GM19438 (cell line): Measurements from ENCODE around the gene TRMT11.
"Not testable (repeated sequence)": the region's sequence is repeated elsewhere in the genome, so short reads cannot be mapped to it uniquely, and the experiment has no call there.

Source experiments
- ATAC-seq: cut with Tn5 transposase; IDR thresholded peaks from one replicate; pipeline ENCODE4 v1.9.1; 2021; ENCODE audit warnings: low read depth; ENCODE audit not compliant: unreplicated experiment

TRMT11 gene

DNA sequence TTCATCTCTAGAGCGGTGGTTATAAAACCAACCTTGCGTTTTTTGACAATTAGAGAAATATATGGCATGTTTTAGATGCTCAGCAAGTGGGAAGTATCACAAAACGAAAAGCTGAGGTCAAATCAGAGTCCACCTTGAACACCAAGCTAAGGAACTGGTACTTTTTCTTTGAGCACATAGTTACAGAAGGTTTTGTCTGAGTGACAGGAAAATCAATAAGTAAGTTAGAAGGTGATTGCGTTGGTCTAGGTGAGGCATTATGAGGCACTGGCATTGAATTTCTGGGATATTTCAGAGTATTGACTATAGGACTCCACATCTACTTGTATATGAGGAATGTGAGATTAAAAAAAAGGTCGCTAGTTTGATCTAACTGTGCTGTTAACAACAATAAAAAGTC lies 30.4 kb upstream of the TRMT11 start:
- ATAC-seq, result no peak

DNA sequence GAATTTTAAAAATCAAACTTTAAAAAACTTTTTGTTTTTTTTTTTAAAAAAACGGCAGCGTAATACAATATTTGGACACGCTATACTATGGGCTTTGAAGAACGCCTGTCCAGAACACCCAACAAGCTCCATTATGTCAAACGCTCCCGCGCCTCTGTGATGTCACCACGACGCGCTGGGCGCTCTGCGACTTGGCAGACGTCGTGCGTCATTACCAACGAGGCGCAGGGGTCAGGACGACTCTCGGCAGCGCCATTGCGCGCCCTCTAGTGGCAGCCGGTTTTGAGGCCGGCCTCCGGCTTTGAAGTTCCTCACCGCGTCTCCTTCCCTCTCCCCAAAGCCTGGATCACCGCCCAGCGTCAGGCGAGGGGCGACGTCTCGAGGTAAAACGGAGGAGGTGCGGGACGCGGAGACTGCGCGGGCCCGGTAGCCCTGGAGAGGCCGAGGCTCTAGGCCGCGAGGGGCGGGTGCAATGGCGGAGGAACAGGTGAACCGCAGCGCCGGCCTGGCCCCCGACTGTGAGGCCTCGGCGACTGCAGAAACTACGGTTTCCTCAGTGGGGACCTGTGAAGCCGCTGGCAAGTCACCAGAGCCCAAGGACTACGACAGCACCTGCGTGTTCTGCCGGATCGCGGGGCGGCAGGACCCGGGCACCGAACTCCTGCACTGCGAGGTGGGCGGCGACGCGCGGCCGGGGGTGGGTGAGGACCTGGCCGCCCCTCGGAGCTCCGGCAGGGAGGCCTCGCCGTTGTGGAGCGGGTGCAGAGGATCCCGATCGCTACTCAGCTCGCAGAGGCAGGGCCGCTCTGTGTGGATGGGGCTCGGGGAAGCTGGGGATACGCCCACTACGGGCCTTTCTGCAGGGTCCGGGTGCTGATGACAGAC lies 29.6 kb upstream of the TRMT11 start, which contains the start of gene HINT3:
Gene HINT3 (plus strand): TSS at position 265 of the 885 bp plus-strand sequence. CDS start 208 bp downstream, at position 473.
- ATAC-seq, result peak; percentile 88

DNA sequence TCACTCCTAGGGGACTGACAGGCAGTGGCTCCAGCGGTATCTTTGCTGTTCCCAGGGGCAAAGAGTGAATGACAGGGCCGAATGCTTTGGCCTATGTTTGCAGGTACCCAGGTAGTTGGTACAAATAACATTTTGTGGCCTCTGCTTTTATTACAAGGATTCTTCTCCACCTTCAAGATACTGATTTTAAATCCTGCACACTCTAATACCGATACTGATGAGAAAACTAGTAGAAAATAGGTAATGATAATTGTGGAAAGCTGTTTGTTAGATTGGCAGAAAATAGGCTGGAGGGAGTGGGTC lies 29.0 kb upstream of the TRMT11 start:
- ATAC-seq, result no peak

DNA sequence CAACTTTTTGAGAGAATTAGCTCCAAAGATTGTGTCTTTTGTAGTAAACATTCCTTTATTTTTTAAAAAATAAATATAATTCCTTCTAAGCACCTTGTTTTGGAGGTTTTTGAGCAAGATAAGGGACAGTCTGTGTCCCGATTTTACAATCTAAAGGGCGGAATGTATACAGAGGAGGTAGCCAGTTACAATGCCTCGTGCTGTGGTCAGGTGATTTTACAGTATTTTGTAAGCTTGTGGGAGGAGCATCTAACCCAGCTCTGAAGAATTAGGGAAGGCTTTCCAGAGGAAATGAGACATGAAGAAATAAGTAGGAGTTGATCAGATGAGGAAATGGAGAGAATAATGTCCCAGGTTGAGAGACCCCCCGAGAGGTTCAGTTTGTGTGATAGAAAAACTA lies 28.5 kb upstream of the TRMT11 start:
- ATAC-seq, result no peak

DNA sequence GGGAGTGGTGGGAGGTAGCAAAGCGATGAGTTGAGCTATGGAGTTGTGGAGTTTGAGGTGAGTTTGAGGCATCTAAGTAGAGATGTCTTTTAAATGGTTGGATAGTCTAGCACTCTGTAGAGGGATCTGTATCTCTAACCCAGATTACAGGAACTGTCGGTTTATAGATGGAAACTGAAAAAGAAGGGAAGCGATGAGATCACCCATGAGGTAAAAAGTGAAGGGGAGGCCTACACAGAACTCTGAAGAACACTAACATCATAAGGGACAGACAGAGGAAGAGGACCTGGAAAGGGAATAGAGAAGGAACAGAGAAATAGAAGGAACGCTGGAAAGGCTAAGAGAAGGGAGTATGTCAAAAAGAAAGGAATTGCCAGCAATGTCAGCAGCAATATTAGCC lies 27.3 kb upstream of the TRMT11 start:
- no peak for ATAC-seq

DNA sequence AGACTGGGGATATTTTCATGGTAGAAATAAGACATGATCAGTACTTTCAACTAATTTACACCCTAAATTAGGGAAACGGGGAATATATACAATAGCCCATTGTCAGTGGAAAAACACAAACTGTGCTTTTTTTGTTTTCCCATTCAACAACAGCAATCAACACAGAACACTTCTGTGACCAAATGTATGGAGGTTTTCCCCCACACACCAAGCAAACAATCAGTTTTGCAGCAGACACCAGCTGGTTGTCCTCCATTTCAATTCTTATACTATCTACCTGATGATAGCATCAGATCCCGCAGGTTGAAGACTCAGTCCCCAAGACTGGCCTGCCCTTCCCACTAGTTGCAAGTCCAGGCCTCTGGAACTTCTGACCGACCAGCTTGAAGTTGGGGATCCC lies 25.2 kb upstream of the TRMT11 start:
- no peak for ATAC-seq

DNA sequence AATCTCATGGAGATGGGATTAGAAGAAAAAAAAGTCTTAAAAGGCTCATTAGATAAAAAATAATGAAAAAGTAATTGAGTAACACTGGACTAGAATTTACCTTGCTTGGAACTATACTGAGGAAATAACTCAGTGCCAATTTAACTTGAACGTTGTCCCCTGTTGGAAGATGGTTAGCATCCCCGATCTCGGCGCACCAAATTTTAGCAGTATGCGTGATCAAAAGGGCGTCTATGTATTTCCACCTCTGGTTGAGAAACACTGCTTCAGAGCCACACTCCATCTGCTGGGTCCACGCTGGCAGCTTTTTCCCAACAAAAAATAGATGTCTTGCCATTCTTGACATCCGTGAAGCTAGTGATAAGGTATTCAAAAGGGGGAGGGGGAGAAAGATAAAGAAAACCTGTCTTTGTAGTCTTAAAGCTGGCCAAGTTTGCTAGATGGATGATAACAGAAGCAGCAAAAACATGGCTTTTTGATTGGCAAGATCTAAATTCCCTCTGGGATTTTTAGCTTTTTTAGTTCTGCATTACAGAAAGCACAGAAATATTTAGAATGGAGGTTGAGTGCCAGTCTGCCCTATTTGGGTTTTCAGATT lies 23.3 kb upstream of the TRMT11 start:
- no peak for ATAC-seq

DNA sequence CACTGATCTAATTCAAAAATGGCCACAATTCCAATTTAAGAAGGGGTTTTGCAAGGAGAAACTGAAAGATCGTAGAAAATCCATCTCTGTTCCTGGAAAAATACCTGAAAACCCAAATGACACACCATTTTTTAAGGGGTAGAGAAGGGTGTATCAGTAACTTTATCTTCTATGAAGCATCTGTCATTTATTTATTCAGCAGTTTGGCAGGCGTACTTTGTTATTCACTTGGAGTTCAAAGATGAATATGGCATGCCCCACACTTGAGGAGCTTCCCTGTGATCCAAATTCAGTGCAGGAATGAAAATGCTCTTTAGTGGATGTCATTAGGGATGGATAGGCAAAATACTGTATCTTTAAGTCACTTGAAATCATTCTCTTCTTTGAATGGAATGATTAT lies 22.5 kb upstream of the TRMT11 start:
- no peak for ATAC-seq

DNA sequence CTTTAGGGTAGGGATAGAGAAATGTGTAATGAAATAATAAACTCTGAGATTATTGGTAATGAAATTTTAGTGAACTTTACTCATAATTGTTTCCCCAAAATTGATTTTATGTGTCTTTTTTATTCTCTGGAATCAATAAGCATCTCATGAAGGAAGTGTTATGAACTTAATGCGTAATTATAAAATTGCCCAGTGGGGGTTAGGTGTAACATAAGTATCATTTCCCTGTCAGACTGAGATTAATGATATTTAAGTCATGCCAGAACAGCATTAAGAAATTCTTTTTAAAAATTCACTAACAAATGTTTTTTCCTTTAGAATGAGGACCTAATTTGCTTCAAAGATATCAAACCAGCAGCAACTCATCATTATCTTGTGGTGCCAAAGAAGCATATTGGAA lies 19.8 kb upstream of the TRMT11 start:
- no peak for ATAC-seq

DNA sequence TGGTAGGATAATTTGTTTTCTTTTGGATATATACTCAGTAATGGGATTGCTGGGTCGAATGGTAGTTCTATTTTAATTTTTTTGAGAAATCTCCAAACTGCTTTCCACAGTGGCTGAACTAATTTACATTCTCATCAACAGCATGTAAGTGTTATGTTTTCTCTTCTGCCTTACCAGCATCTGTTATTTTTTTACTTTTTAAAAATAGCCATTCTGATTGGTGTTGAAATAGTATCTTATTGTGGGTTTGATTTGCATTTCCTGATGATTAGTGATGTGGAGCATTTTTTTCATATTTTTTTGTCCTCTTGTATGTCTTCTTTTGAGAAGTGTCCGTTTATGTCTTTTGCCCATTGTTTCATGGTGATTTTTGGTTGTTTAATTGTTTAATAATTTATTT lies 17.8 kb upstream of the TRMT11 start:
- no peak for ATAC-seq

DNA sequence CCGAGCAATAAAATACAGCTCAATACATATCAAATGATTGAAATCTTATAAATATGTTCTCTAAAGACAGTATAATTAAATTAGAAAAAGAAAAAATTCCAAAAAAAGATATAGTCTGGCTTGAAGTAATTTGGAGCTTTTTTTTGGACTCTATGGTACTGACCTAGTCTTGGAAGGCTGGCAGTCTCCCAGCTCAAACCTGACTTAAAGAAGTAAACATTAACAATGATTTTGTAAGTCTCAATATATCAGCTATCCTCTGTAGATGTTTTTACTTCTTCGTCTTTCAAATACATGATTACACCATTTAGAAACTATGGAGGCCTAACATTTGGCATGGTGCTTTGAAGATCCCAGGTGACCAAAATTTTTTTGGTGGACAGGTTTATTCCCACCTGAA lies 15.6 kb upstream of the TRMT11 start:
- no peak for ATAC-seq

DNA sequence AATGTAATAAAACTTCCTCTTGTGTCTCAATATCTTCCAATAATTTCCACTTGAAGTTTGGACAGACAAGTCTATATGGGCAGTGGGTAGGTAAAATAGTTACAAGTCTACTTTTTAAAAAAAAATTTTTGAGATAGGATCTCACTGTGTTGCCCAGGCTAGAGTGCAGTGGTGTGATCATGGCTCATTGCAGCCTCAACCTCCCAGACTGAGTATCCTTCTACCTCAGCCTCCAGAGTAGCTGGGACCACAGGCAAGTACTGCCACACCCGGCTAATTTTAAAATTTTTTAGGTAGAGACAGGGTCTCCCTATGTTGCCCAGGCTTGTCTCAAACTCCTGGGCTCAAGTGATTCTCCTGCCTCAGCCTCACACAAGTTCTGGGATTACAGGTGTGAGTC lies 13.9 kb upstream of the TRMT11 start:
- ATAC-seq, result not testable (repeated sequence)

DNA sequence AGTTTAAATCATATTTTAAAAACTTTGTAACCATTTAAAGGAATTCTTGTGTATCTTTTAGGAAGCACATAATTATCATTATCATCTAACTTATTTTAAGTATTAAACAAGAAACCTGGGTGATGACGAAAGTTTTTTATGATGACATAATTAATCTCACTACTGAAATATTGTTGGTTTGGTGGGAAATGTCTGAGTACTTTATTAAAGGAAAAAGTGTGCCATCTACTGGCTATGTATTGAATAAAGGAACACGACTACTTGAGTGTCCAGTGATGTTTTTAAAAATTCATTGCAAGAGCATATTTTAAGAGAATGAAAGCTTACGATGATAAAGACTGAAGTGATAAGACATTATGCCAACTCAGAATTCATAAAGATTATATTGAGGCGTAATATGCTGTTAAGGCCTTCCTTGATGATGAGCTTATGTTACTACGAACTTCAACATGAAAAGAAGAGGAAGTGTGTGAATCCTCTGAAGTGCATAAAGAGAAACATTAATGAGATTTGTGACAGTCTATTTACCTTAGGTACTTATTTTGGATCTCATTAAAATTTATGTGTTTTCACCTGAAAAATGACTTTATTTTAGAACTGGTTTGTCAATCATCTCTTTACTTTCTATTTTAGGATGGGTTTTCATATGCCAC lies 12.0 kb upstream of the TRMT11 start:
- peak; percentile 89 for ATAC-seq

DNA sequence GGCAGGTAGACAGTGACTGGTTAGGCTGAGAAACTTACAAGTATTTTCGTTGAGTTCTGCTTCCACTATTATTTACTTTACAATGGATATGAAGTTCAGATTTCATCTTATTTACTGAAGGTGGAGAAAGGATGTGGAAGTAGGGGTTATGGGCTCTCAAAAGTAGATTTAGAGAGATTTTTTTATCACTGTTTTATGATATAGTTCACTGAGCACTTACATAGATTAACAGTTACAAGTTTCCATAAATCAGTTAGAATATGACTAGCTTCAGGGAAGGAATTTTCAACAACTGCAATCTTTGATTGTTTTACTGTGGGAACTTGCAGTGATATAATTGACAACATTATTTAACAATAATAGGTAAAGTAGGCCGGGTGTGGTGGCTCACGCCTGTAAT lies 7.2 kb upstream of the TRMT11 start:
- no peak for ATAC-seq

DNA sequence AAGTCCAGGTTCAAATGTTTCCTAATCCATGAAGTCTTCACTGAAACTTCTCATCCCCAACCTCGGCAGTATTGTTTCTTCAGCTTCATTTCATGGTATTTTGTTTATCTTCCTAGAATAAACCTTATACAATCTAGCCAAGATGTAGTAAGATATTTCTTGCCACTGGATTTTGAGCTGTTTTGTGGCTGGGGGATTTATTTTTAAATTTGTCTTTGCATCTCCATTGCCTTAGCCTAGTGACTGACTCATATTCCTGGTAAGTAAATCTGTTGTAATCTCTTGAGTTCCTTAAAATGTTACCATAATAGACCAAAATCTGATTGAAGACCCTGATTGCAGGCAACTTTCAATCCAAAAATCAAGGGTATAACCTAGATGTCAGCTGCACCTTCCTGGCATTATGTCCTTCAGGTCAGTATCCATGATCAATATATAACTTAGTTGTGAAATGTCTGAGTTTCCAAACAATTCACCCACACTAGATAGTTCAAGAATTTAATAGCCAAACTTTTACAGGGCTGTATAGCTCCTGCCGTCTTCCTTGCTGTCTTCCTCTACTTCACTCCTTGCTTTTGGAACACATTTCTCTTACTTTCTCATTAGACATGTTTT lies 4.7 kb upstream of the TRMT11 start:
- ATAC-seq, result no peak

DNA sequence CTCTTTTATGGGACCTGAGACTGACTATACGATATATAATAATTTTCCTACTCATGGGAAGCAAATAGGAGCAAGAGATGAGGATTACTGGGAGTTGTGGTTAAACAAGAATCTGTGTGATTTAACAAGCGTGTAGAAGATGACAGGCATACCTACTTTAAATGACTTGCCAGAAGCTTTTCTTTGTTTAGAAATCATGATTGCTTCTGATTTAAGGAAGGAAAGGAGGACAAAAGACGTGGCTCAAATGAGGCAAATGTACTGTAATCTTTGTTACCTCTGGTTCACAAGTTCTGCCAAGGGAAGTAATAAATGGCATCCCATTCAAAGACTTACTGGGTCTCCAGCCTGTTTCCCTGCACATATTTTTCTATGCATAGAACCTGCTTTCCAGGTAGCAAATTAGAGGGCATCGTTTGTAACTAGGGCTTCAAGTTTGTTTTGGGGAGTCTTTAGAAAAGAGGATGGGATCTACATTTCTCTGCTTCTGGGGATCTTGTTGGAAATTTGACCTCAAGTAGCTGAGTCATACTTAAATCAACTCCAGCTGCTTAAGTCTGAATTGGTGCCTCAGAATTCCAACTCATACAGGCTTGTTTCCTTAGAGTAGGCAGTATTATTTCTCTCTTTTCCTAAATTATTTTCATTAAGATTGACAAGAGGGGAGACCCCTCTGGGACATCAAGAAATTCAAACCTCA lies 2.9 kb upstream of the TRMT11 start:
- ATAC-seq, result no peak

DNA sequence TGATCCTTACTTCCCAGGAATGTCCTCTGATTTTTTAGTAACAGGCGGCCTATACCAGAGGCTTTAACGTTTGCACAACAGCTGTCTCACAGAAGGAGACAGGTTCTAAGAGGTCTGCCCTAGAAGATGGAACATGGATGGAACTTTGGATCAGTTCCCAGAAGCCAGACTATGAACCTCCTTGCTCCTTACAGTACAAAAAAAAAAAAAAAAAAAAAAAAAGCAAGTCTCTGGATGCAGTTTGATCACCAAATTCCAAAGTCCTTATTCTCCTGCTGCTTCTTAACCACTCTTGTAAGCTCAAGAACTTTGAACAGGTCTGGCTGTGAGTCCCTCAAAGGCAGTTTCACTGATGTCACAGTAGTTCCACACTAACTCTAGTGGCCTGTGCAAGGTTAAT lies 2.0 kb upstream of the TRMT11 start:
- ATAC-seq, result no peak

DNA sequence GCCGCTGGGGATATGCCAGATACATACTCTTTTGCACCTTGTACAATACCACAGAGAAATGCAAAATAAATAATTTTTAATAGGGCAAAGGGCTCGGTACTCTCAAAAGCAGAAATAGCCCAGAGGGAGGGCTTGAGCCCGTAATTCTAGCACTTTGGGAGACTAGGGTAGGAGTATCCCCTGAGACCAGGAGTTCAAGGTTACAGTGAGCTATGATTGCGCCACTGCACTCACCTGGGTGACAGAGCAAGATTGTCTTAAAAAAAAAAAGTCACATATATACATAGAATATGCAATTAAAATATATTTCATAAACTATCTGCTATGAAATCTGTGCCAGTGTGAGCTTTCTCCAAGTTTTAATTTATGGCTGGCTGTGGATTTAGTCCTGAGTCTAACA lies 818 bp upstream of the TRMT11 start:
- ATAC-seq, result no peak

DNA sequence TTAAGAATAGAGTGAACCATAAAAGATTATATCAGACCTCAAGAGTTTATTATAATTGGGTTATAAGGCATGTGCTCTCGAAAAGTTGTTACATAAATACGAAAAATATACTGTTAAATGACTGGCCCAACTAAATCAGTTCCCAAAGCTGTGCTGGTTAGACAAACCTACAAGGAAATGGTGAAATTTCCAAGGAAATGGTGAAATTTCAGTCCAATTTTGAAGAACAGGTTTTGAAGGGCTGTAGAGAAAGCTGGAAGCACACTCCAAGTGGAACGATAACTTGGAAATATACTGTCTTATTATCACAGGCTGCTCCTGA lies 400 bp upstream of the TRMT11 start:
- no peak for ATAC-seq

DNA sequence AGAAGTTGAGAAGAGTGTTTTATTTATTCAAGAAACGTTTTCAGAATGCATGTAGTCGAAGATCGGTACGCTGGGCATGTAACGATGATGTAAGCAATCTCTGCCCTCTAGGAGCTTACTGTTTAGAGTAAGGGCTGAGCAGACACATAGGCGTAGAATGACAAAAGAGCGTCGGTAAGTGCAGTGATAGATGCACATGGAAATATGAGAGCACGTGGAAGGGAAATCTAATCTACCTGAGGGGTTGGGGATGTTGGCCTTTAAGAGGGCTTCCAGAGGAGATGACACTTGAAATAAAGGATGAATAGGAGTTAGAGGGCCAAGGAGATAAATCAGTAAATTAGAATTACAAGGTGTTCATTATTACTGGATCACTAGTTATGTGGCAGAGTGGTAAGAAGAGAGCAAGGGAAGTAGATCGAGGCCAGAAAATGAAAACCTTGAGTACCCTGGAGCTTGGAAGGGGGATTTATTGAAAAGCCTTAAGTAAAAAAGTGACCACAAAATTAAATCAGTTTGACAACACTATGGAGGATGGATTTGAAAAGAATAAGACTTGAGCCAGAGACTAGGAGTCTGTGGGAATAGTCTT lies 782 bp downstream of the TRMT11 start:
- ATAC-seq, result peak; percentile 42

DNA sequence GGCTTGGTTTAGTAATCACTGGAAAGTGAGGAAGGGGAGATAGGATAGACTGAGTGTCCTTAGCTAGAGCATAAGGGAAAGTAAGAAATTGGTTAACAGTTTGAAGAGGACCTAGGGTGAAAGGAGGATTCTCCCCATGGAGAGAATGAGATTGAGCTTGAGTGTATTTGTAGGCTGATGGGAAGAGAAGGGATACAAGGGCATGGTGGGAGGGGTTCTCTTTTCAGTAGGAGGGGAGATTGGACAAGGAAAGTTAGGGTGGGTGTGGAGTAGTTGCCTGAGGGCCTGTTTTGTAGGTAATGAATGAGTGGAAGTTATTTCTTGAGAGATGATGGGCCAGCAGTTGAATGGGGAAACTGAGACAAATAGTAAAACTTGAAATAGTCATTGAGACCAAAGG lies 1.9 kb downstream of the TRMT11 start:
- no peak for ATAC-seq
